AG04450 (cell line): ENCODE results near the gene INSIG2. TPM values are rescaled to one million over a fixed set of nuclear protein-coding genes. Genes with fewer than 3 reads are reported as not detected.

Experiments used
- CTCF ChIA-PET: fragments of 300-600, 350-600 bp; formaldehyde crosslinking; extraction: SDS; loops from one replicate; lab custom pipeline; 2022; ENCODE audit warnings: antibody characterized with exemption, inconsistent platforms; lab: Charles Lee
- POLR2A ChIA-PET: fragments of 350-600 bp; formaldehyde crosslinking; extraction: SDS; loops from one replicate; lab custom pipeline; 2021; ENCODE audit warnings: antibody characterized with exemption, inconsistent platforms; lab: Yijun Ruan, JAX
- DNase-seq: peaks from one replicate; pipeline ENCODE4 v3.0.0-alpha.2; 2011; ENCODE audit warnings: low read depth, low spot score
- H3K27ac ChIP-seq: one replicate; pipeline ENCODE4 v1.5.1; 2012; ENCODE audit warnings: low read depth, low read length, control low read depth
- H3K27me3 ChIP-seq: one replicate; pipeline ENCODE4 v1.6.0; 2012; ENCODE audit warnings: low read length; ENCODE audit not compliant: control insufficient read depth, insufficient read depth
- H3K4me3 ChIP-seq: 2 replicates; pipeline ENCODE4 v1.5.1; 2011; ENCODE audit warnings: mild to moderate bottlenecking, low read depth, low read length, control low read depth
- H3K9me3 ChIP-seq: 2 replicates; pipeline ENCODE4 v1.5.1; 2012; ENCODE audit warnings: low read length; ENCODE audit not compliant: control insufficient read depth, insufficient read depth
- CTCF ChIP-seq: IDR thresholded peaks from 2 replicates; pipeline ENCODE4 v1.5.1; 2011; ENCODE audit warnings: low read depth, low read length, control low read depth, inconsistent platforms
- polyA plus RNA-seq: library from polyadenylated mRNA; depleted of rRNA; stranded (reverse); fragments of >200 nt; gene quantifications from 2 replicates; pipeline ENCODE4 v1.2.3, GENCODE V29; 2011

Gene INSIG2
- polyA plus RNA-seq, 1 experiment: 19.3 TPM

GRCh38 chr2:118103951-118104940 lies 16.0 kb downstream of the INSIG2 start:
- Histone ChIP-seq H3K9me3 (no peaks in the 10 kb centered on the region), H3K27me3 (no peaks in the 10 kb centered on the region), H3K27ac (no peak overlapping the region), H3K4me3 (no peak overlapping the region)
- DNase-seq: no peak
- no peak for TF ChIP-seq CTCF
- CTCF ChIA-PET: interaction anchor here (1.2 to 1.5 kb wide), 2 partner anchors 71 to 101 kb away, joined by 3 to 4 read pairs; no protein-coding TSS in a partner anchor
- POLR2A ChIA-PET: no interaction called here

GRCh38 chr2:118105497-118105896 lies 17.2 kb downstream of the INSIG2 start:
- Histone ChIP-seq H3K4me3 (no peak overlapping the region), H3K9me3 (no peaks in the 10 kb centered on the region), H3K27ac (no peak overlapping the region), H3K27me3 (no peaks in the 10 kb centered on the region)
- no peak for DNase-seq
- POLR2A ChIA-PET: no interaction called here
- CTCF ChIA-PET: interaction anchor here (1.1 kb wide), 1 partner anchor 292 kb away, joined by 3 read pairs; no protein-coding TSS in a partner anchor
- no peak for TF ChIP-seq CTCF

- ChIA-PET POLR2A (no interaction called here), CTCF (no interaction called here)
- Histone ChIP-seq H3K27me3 (no peaks in the 10 kb centered on the region), H3K27ac (no peak overlapping the region), H3K9me3 (no peaks in the 10 kb centered on the region), H3K4me3 (no peak overlapping the region)
- TF ChIP-seq CTCF: no peak
- DNase-seq: no peak
Measured at GRCh38 chr2:118106926-118107325, 18.7 kb downstream of the INSIG2 start.

- no peak for DNase-seq
- Histone ChIP-seq H3K9me3 (no peaks in the 10 kb centered on the region), H3K4me3 (no peak overlapping the region), H3K27me3 (no peaks in the 10 kb centered on the region), H3K27ac (no peak overlapping the region)
- TF ChIP-seq CTCF: no peak
- CTCF ChIA-PET: no interaction called here
- POLR2A ChIA-PET: no interaction called here
Measured at GRCh38 chr2:118110310-118110709, 22.0 kb downstream of the INSIG2 start.

GRCh38 chr2:118110991-118111390 lies 22.7 kb downstream of the INSIG2 start:
- no peak overlapping the region for H3K27ac ChIP-seq
- POLR2A ChIA-PET: no interaction called here
- no peak overlapping the region for H3K4me3 ChIP-seq
- CTCF ChIA-PET: no interaction called here
- no peaks in the 10 kb centered on the region for H3K27me3 ChIP-seq
- no peaks in the 10 kb centered on the region for H3K9me3 ChIP-seq
- TF ChIP-seq CTCF: no peak
- no peak for DNase-seq
